HepG2 (cell line): Measurements from ENCODE around the gene PPFIA4. TPM values are rescaled to one million over a fixed set of nuclear protein-coding genes. Genes with fewer than 3 reads are reported as not detected.

Source experiments
- MEF2D ChIP-seq: sonication (generic); formaldehyde crosslinking; IDR thresholded peaks from 2 replicates; pipeline ENCODE4 v1.5.1; 2020; ENCODE audit warnings: mild to moderate bottlenecking, missing genetic modification reagents
- SP140L ChIP-seq: sonication (generic); formaldehyde crosslinking; IDR thresholded peaks from 2 replicates; pipeline ENCODE4 v1.4.0; 2020; ENCODE audit warnings: missing genetic modification reagents, borderline replicate concordance
- ZC3H4 ChIP-seq: sonication (generic); formaldehyde crosslinking; IDR thresholded peaks from 2 replicates; pipeline ENCODE4 v1.4.0; 2020; ENCODE audit warnings: missing genetic modification reagents, borderline replicate concordance
- ZNF180 ChIP-seq: sonication (generic); formaldehyde crosslinking; IDR thresholded peaks from 2 replicates; pipeline ENCODE4 v1.4.0; 2020; ENCODE audit warnings: low read depth, missing genetic modification reagents, borderline replicate concordance
- ZNF224 ChIP-seq: sonication (generic); formaldehyde crosslinking; IDR thresholded peaks from 2 replicates; pipeline ENCODE4 v1.5.0; 2020; ENCODE audit warnings: mild to moderate bottlenecking, missing genetic modification reagents
- polyA plus RNA-seq, 8 experiments: library from polyadenylated mRNA; depleted of rRNA in 3 of 8; stranded (reverse) in 7 of 8; unstranded in 1 of 8; fragments of >200 nt; fragmentation: Illumina TruSeq in 4 of 8; extraction: Trizol in 4 of 8; gene quantifications; 2 replicates each; pipeline versions ENCODE4 v1.2.1 to v1.2.3, GENCODE V29; 2011 to 2016; ENCODE audit warnings: low read depth in 4 of 8, missing spikeins in 1 of 8, mixed read lengths in 1 of 8; ENCODE audit not compliant: insufficient read depth in 1 of 8
- total RNA-seq, 5 experiments: library from RNA; depleted of rRNA; stranded (reverse); fragments of >200 nt; fragmentation: Illumina TruSeq; extraction: Trizol; gene quantifications; 2 replicates each; pipeline ENCODE4 v1.2.3, GENCODE V29; 2016; ENCODE audit warnings: low read depth in 1 of 5
- TF ChIP-seq, protein P1 (sequence below): IDR thresholded peaks from 2 replicates; pipeline ENCODE4 v1.6.1; 2016; ENCODE audit warnings: mild to moderate bottlenecking
- TF ChIP-seq, protein P2 (sequence below): sonication (generic); formaldehyde crosslinking; IDR thresholded peaks from 2 replicates; pipeline ENCODE4 v1.5.1; 2020; ENCODE audit warnings: mild to moderate bottlenecking, missing genetic modification reagents, moderate library complexity
- TF ChIP-seq, protein P3 (sequence below): sonication (generic); formaldehyde crosslinking; IDR thresholded peaks from 2 replicates; pipeline ENCODE4 v1.4.0; 2020; ENCODE audit warnings: missing genetic modification reagents
- TF ChIP-seq, protein P4 (sequence below): sonication (generic); formaldehyde crosslinking; IDR thresholded peaks from 2 replicates; pipeline ENCODE4 v1.5.0; 2020; ENCODE audit warnings: missing genetic modification reagents
- TF ChIP-seq, protein P5 (sequence below): sonication (generic); formaldehyde crosslinking; conservative IDR thresholded peaks from 2 replicates; pipeline ENCODE4 v1.8.0; 2022; ENCODE audit warnings: mild to moderate bottlenecking, moderate library complexity, missing genetic modification reagents
- TF ChIP-seq, protein P6 (sequence below): sonication (generic); formaldehyde crosslinking; IDR thresholded peaks from 2 replicates; pipeline ENCODE4 v1.4.0; 2020; ENCODE audit warnings: missing genetic modification reagents, mild to moderate bottlenecking, borderline replicate concordance

The PPFIA4 gene
- total and polyA plus RNA-seq, 2 of the 13 experiments (the other 11 are each of a cell fraction or from before 2014, with no cell fraction given), result 6.4 TPM; not detected in 1

DNA sequence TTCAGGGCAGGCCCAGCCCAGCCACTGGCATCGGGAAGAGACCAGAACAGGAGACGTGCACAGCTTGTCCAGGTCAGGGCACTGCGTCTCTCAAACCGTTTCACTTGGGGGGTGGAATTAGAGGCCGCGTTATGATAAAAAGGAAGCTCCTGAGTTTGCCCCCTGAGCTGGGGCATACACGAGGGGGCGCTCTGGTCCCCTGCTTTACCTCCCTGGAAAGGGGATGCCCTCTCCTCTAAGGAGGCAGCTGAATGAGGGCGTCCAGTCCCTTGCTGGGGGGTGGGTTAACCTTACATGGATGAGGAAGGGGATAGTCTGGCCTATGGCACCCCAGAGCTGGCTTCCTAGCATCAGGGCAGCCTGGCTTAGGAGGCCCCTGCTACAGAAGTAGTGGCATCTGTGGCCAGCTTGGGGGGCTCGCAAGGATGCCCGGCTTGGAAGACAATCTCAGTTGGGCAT lies 57.2 kb downstream of the PPFIA4 start (continued):
- TF ChIP-seq, protein P1, sequence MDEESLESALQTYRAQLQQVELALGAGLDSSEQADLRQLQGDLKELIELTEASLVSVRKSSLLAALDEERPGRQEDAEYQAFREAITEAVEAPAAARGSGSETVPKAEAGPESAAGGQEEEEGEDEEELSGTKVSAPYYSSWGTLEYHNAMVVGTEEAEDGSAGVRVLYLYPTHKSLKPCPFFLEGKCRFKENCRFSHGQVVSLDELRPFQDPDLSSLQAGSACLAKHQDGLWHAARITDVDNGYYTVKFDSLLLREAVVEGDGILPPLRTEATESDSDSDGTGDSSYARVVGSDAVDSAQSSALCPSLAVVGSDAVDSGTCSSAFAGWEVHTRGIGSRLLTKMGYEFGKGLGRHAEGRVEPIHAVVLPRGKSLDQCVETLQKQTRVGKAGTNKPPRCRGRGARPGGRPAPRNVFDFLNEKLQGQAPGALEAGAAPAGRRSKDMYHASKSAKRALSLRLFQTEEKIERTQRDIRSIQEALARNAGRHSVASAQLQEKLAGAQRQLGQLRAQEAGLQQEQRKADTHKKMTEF (CRISPR knock-in tag), result no peak
- TF ChIP-seq, protein P2, sequence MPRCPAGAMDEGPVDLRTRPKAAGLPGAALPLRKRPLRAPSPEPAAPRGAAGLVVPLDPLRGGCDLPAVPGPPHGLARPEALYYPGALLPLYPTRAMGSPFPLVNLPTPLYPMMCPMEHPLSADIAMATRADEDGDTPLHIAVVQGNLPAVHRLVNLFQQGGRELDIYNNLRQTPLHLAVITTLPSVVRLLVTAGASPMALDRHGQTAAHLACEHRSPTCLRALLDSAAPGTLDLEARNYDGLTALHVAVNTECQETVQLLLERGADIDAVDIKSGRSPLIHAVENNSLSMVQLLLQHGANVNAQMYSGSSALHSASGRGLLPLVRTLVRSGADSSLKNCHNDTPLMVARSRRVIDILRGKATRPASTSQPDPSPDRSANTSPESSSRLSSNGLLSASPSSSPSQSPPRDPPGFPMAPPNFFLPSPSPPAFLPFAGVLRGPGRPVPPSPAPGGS (CRISPR knock-in tag), result no peak
- TF ChIP-seq, protein P3, sequence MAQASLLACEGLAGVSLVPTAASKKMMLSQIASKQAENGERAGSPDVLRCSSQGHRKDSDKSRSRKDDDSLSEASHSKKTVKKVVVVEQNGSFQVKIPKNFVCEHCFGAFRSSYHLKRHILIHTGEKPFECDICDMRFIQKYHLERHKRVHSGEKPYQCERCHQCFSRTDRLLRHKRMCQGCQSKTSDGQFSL (CRISPR knock-in tag), result no peak
- TF ChIP-seq ZC3H4 (CRISPR knock-in tag) (no peak), ZNF180 (no peak), SP140L (CRISPR knock-in tag) (no peak), ZNF224 (no peak), MEF2D (CRISPR knock-in tag) (no peak)
- TF ChIP-seq, protein P4, sequence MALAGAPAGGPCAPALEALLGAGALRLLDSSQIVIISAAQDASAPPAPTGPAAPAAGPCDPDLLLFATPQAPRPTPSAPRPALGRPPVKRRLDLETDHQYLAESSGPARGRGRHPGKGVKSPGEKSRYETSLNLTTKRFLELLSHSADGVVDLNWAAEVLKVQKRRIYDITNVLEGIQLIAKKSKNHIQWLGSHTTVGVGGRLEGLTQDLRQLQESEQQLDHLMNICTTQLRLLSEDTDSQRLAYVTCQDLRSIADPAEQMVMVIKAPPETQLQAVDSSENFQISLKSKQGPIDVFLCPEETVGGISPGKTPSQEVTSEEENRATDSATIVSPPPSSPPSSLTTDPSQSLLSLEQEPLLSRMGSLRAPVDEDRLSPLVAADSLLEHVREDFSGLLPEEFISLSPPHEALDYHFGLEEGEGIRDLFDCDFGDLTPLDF (CRISPR knock-in tag), result no peak
- TF ChIP-seq, protein P5, sequence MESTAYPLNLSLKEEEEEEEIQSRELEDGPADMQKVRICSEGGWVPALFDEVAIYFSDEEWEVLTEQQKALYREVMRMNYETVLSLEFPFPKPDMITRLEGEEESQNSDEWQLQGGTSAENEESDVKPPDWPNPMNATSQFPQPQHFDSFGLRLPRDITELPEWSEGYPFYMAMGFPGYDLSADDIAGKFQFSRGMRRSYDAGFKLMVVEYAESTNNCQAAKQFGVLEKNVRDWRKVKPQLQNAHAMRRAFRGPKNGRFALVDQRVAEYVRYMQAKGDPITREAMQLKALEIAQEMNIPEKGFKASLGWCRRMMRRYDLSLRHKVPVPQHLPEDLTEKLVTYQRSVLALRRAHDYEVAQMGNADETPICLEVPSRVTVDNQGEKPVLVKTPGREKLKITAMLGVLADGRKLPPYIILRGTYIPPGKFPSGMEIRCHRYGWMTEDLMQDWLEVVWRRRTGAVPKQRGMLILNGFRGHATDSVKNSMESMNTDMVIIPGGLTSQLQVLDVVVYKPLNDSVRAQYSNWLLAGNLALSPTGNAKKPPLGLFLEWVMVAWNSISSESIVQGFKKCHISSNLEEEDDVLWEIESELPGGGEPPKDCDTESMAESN (CRISPR knock-in tag), result no peak
- TF ChIP-seq, protein P6, sequence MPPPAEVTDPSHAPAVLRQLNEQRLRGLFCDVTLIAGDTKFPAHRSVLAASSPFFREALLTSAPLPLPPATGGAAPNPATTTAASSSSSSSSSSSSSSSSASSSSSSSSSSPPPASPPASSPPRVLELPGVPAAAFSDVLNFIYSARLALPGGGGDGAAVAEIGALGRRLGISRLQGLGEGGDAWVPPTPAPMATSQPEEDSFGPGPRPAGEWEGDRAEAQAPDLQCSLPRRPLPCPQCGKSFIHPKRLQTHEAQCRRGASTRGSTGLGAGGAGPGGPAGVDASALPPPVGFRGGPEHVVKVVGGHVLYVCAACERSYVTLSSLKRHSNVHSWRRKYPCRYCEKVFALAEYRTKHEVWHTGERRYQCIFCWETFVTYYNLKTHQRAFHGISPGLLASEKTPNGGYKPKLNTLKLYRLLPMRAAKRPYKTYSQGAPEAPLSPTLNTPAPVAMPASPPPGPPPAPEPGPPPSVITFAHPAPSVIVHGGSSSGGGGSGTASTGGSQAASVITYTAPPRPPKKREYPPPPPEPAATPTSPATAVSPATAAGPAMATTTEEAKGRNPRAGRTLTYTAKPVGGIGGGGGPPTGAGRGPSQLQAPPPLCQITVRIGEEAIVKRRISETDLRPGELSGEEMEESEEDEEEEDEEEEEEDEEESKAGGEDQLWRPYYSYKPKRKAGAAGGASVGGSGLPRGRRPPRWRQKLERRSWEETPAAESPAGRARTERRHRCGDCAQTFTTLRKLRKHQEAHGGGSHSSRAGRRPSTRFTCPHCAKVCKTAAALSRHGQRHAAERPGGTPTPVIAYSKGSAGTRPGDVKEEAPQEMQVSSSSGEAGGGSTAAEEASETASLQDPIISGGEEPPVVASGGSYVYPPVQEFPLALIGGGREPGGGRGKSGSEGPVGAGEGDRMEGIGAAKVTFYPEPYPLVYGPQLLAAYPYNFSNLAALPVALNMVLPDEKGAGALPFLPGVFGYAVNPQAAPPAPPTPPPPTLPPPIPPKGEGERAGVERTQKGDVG (CRISPR knock-in tag), result no peak
- TF ChIP-seq, all 625 proteins: peak for 0
